Uterus (tissue), 4 donors: ENCODE results near the gene COPZ2. TPM values are rescaled to one million over a fixed set of nuclear protein-coding genes. Genes with fewer than 3 reads are reported as not detected.

ENCODE experiments used
- DNase-seq, 2 donors: peaks; one replicate each; pipeline ENCODE4 v3.0.0-alpha.2; 2019 to 2020
- H3K27ac ChIP-seq, 2 donors: fragments of 200-600 bp; sonication (generic); 1 replicate in 1 of 2; 2 replicates in 1 of 2; pipeline ENCODE4 v1.5.1; 2016 to 2018
- H3K27me3 ChIP-seq, 2 donors: fragments of 200-600 bp; sonication (generic); one replicate each; pipeline ENCODE4 v1.5.1; 2018 to 2019; ENCODE audit warnings: control low read depth in 1 of 2
- H3K36me3 ChIP-seq, 2 donors: fragments of 200-600 bp; sonication (generic); one replicate each; pipeline ENCODE4 v1.5.1; 2019; ENCODE audit warnings: control low read depth in 1 of 2
- H3K4me1 ChIP-seq, 2 donors: fragments of 200-600 bp; sonication (generic); one replicate each; pipeline ENCODE4 v1.5.1; 2018 to 2019; ENCODE audit warnings: control low read depth in 1 of 2
- H3K4me3 ChIP-seq, 2 donors: fragments of 200-600 bp; sonication (generic); 1 replicate in 1 of 2; 2 replicates in 1 of 2; pipeline ENCODE4 v1.5.1; 2018 to 2019; ENCODE audit warnings: mild to moderate bottlenecking in 1 of 2
- H3K9me3 ChIP-seq, 2 donors: fragments of 200-600 bp; sonication (generic); one replicate each; pipeline ENCODE4 v1.5.1; 2019; ENCODE audit warnings: control low read depth in 1 of 2
- POLR2A ChIP-seq, 2 donors: fragments of 450-650 bp; IDR thresholded peaks; one replicate each; pipeline ENCODE4 v1.6.1; 2016; ENCODE audit warnings: antibody characterized with exemption in 2 of 2, mild to moderate bottlenecking in 1 of 2, moderate library complexity in 1 of 2
- intact Hi-C: fragments of 100-400 bp; cut with DNase I; formaldehyde crosslinking; loops from one replicate; pipeline ENCODE4 v1.15.1; 2023; ENCODE audit warnings: low total_unique reads
- total RNA-seq, 4 donors: library from RNA; depleted of rRNA in 3 of 4; stranded (reverse); fragments of >200 nt in 3 of 4; gene quantifications; one replicate each; pipeline versions ENCODE4 v1.1.0 to v1.2.4, GENCODE V29; 2014 to 2023
- TF ChIP-seq, protein P1 (sequence below), 4 experiments: fragments of 200-600 bp in 2 of 4; fragments of 450-650 bp in 2 of 4; sonication (generic) in 2 of 4; IDR thresholded peaks; one replicate each; pipeline ENCODE4 v1.5.1; 2016 to 2019; ENCODE audit warnings: antibody characterized with exemption in 4 of 4, mild to moderate bottlenecking in 2 of 4, moderate library complexity in 1 of 4
- donor health status: DM: yes; HTN: yes; CAD: no.

The COPZ2 gene
- total RNA-seq, 4 donors from 2014 or later = 12.9 to 82.7 (median 35.3) TPM

DNA sequence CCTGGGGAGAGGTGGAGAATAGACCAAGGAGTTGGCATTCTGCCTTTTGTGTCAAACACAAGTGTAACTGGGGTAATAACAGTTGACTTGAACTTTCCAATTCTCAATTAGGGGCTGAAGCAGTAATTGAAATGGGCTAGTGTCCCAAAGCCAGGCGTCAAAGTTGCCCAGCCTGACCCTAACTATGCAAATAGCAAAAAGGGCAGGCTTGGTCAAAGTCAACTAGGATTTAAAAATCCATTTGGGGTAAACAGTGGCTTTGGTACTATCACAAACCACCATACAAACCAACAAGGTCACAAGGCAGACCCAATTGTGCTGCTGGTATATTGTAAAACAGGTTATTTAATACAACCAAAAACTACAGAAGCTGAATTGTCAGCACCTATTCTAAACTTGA lies 28.6 kb upstream of the COPZ2 start:
- Histone ChIP-seq H3K27me3 (no peaks in the 10 kb centered on the region), H3K4me1 (peaks cover 0 to 1% of the 10 kb centered on the region in 2 donors), H3K9me3 (no peaks in the 10 kb centered on the region), H3K27ac (peak overlapping the region in 1 of 2 donors; percentile 22), H3K36me3 (no peaks in the 10 kb centered on the region), H3K4me3 (no peak overlapping the region)
- no peak for DNase-seq
- intact Hi-C loops = no loop called here
- TF ChIP-seq, protein P1, sequence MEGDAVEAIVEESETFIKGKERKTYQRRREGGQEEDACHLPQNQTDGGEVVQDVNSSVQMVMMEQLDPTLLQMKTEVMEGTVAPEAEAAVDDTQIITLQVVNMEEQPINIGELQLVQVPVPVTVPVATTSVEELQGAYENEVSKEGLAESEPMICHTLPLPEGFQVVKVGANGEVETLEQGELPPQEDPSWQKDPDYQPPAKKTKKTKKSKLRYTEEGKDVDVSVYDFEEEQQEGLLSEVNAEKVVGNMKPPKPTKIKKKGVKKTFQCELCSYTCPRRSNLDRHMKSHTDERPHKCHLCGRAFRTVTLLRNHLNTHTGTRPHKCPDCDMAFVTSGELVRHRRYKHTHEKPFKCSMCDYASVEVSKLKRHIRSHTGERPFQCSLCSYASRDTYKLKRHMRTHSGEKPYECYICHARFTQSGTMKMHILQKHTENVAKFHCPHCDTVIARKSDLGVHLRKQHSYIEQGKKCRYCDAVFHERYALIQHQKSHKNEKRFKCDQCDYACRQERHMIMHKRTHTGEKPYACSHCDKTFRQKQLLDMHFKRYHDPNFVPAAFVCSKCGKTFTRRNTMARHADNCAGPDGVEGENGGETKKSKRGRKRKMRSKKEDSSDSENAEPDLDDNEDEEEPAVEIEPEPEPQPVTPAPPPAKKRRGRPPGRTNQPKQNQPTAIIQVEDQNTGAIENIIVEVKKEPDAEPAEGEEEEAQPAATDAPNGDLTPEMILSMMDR (IDR thresholded peaks at IDR 0.05) = no peak
- no peak for TF ChIP-seq POLR2A (IDR thresholded peaks at IDR 0.05)

GRCh38 chr17:48064638-48065037 lies 27.0 kb upstream of the COPZ2 start:
- Histone ChIP-seq H3K27me3 (no peaks in the 10 kb centered on the region), H3K4me1 (peaks cover 0 to 9% of the 10 kb centered on the region in 2 donors), H3K36me3 (no peaks in the 10 kb centered on the region), H3K27ac (peak overlapping the region in 1 of 2 donors; percentile 7), H3K4me3 (no peak overlapping the region), H3K9me3 (no peaks in the 10 kb centered on the region)
- intact Hi-C loops = no loop called here
- DNase-seq = no peak
- TF ChIP-seq, protein P1 (IDR thresholded peaks at IDR 0.05) = no peak
- TF ChIP-seq POLR2A (IDR thresholded peaks at IDR 0.05) = no peak

DNA sequence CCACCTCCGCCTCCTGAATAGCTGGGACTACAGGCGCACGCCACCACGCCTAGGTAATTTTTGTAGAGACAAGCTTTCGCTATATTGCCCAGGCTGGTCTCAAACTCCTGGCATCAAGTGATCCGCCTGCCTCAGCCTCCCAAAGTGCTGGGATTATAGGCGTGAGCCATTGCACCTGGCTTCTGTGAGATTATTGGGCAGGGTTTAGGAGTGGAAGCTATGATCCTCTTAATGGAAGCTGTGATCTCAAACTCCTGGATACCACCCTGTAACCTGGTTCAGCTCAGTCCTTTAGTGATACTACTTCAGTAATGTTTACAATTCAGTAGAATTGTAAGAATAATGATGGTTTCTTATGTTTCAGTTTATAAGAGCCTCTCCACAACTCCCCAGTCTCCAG lies 24.7 kb upstream of the COPZ2 start:
- Histone ChIP-seq H3K36me3 (no peaks in the 10 kb centered on the region), H3K9me3 (no peaks in the 10 kb centered on the region), H3K4me1 (peaks cover 0 to 9% of the 10 kb centered on the region in 2 donors), H3K27me3 (no peaks in the 10 kb centered on the region), H3K27ac (peak overlapping the region; percentile 39 to 53), H3K4me3 (no peak overlapping the region)
- DNase-seq = no peak
- TF ChIP-seq, protein P1 (IDR thresholded peaks at IDR 0.05) = no peak
- TF ChIP-seq POLR2A (IDR thresholded peaks at IDR 0.05) = no peak
- intact Hi-C loops = no loop called here

- H3K4me3 ChIP-seq = no peak overlapping the region
- peak overlapping the region; percentile 5 to 41 for H3K27ac ChIP-seq
- intact Hi-C loops = no loop called here
- H3K4me1 ChIP-seq = peaks cover 5 to 9% of the 10 kb centered on the region in 2 donors
- H3K27me3 ChIP-seq = no peaks in the 10 kb centered on the region
- no peak for TF ChIP-seq POLR2A (IDR thresholded peaks at IDR 0.05)
- TF ChIP-seq, protein P1 (IDR thresholded peaks at IDR 0.05) = no peak
- H3K36me3 ChIP-seq = no peaks in the 10 kb centered on the region
- DNase-seq = no peak
- H3K9me3 ChIP-seq = no peaks in the 10 kb centered on the region
These were observed 22.7 kb upstream of the COPZ2 start for GRCh38 chr17:48060249-48060648.

GRCh38 chr17:48059125-48059668 lies 21.6 kb upstream of the COPZ2 start:
- Histone ChIP-seq H3K4me3 (no peak overlapping the region), H3K27me3 (no peaks in the 10 kb centered on the region), H3K4me1 (peaks cover 9 to 15% of the 10 kb centered on the region in 2 donors), H3K9me3 (no peaks in the 10 kb centered on the region), H3K36me3 (no peaks in the 10 kb centered on the region), H3K27ac (peak overlapping the region; percentile 19 to 56)
- DNase-seq = no peak
- intact Hi-C loops = no loop called here
- TF ChIP-seq, protein P1 (IDR thresholded peaks at IDR 0.05) = no peak
- TF ChIP-seq POLR2A (IDR thresholded peaks at IDR 0.05) = no peak
